Measurements from ENCODE around the gene CBX5. TPM values are rescaled to one million over a fixed set of nuclear protein-coding genes. Genes with fewer than 3 reads are reported as not detected.

CBX5 gene
- total and polyA plus RNA-seq, 9 of the 15 experiments (the other 6 are each of a cell fraction or from before 2014, with no cell fraction given) = 32.6 to 102 (median 59.2) TPM

- TF ChIP-seq DEAF1 (CRISPR knock-in tag; IDR thresholded peaks at IDR 0.05) = peak; percentile 96
- TF ChIP-seq SPI1 (IDR thresholded peaks at IDR 0.05; ENCODE audit: borderline replicate concordance, low read depth, low read length) = 0 out of 2 replicates have a peak, but pooled peaks have one; percentile 11
- no peak for TF ChIP-seq GTF2B (IDR thresholded peaks at IDR 0.05; ENCODE audit: extremely low read depth, insufficient read length)
- TF ChIP-seq SMARCA5 (IDR thresholded peaks at IDR 0.05) = 0 out of 2 replicates have a peak, but pooled peaks have one; percentile 38
- TF ChIP-seq CTBP1 (IDR thresholded peaks at IDR 0.05; ENCODE audit: borderline replicate concordance) = peak; percentile 46; the same call in 1 of the 2 replicates
- no peak for TF ChIP-seq THRAP3 (IDR thresholded peaks at IDR 0.05; ENCODE audit: borderline replicate concordance)
- 0 out of 2 replicates have a peak, but pooled peaks have one; percentile 33 for TF ChIP-seq HDAC2 (IDR thresholded peaks at IDR 0.05)
- TF ChIP-seq RREB1 (CRISPR knock-in tag; IDR thresholded peaks at IDR 0.05) = no peak
- TF ChIP-seq BDP1 (IDR thresholded peaks at IDR 0.05; ENCODE audit: insufficient read depth, insufficient read length) = no peak
- peak; percentile 69 for TF ChIP-seq MAFG (tag; conservative IDR thresholded peaks at IDR 0.05)
These were observed 59.8 kb downstream of the CBX5 start (continued) for GRCh38 chr12:54220092-54220557.
